HepG2 (cell line): ENCODE measurements around the gene TBC1D10B. TPM values are rescaled to one million over a fixed set of nuclear protein-coding genes. Genes with fewer than 3 reads are reported as not detected.

Experiments used
- AHDC1 ChIP-seq: sonication (generic); formaldehyde crosslinking; IDR thresholded peaks from 2 replicates; pipeline ENCODE4 v1.5.1; 2020; ENCODE audit warnings: mild to moderate bottlenecking, missing genetic modification reagents, borderline replicate concordance
- ELF1 ChIP-seq: sonication (generic); formaldehyde crosslinking; IDR thresholded peaks from 2 replicates; pipeline ENCODE4 v1.4.0; 2020; ENCODE audit warnings: missing genetic modification reagents
- ELF4 ChIP-seq: sonication (generic); formaldehyde crosslinking; IDR thresholded peaks from 2 replicates; pipeline ENCODE4 v1.5.0; 2020; ENCODE audit warnings: missing genetic modification reagents, mild to moderate bottlenecking, moderate library complexity, borderline replicate concordance
- HDAC6 ChIP-seq: fragments of 200-600 bp; sonication (generic); IDR thresholded peaks from 2 replicates; pipeline ENCODE4 v1.7.0; 2017; ENCODE audit warnings: mild to moderate bottlenecking, antibody characterized with exemption, low read length, low read depth
- JARID2 ChIP-seq: sonication (generic); formaldehyde crosslinking; IDR thresholded peaks from 2 replicates; pipeline ENCODE4 v1.8.1; 2023; ENCODE audit warnings: missing genetic modification reagents, inconsistent platforms; ENCODE audit not compliant: insufficient replicate concordance
- NKX3-1 ChIP-seq: sonication (generic); formaldehyde crosslinking; IDR thresholded peaks from 2 replicates; pipeline ENCODE4 v1.5.0; 2020; ENCODE audit warnings: missing genetic modification reagents
- POLR2A ChIP-seq, 2 experiments: IDR thresholded peaks; 2 replicates each; pipeline ENCODE4 v1.6.1; 2011; ENCODE audit warnings: low read depth in 2 of 2, low read length in 2 of 2, mild to moderate bottlenecking in 1 of 2, moderate library complexity in 1 of 2; ENCODE audit not compliant: insufficient read depth in 1 of 2
- RBAK ChIP-seq: sonication (generic); formaldehyde crosslinking; IDR thresholded peaks from 2 replicates; pipeline ENCODE4 v1.5.1; 2020; ENCODE audit warnings: mild to moderate bottlenecking, missing genetic modification reagents
- RFX1 ChIP-seq: fragments of 450-650 bp; IDR thresholded peaks from 2 replicates; pipeline ENCODE4 v1.6.1; 2017
- SETDB1 ChIP-seq: sonication (generic); formaldehyde crosslinking; IDR thresholded peaks from 2 replicates; pipeline ENCODE4 v1.5.1; 2020; ENCODE audit warnings: missing genetic modification reagents, mild to moderate bottlenecking, borderline replicate concordance
- SIX1 ChIP-seq: sonication (generic); formaldehyde crosslinking; IDR thresholded peaks from 2 replicates; pipeline ENCODE4 v1.4.0; 2020; ENCODE audit warnings: missing genetic modification reagents, borderline replicate concordance
- SP4 ChIP-seq: sonication (generic); formaldehyde crosslinking; IDR thresholded peaks from 2 replicates; pipeline ENCODE4 v1.8.1; 2023; ENCODE audit warnings: mild to moderate bottlenecking, missing genetic modification reagents
- SPEN ChIP-seq: sonication (generic); formaldehyde crosslinking; IDR thresholded peaks from 2 replicates; pipeline ENCODE4 v1.5.1; 2020; ENCODE audit warnings: low read depth, mild to moderate bottlenecking, missing genetic modification reagents
- SRF ChIP-seq: IDR thresholded peaks from 2 replicates; pipeline ENCODE4 v1.6.1; 2011; ENCODE audit warnings: mild to moderate bottlenecking, low read depth, low read length, moderate library complexity
- STAT5B ChIP-seq: sonication (generic); formaldehyde crosslinking; IDR thresholded peaks from 2 replicates; pipeline ENCODE4 v1.4.0; 2020; ENCODE audit warnings: missing genetic modification reagents
- ZFAT ChIP-seq: sonication (generic); formaldehyde crosslinking; conservative IDR thresholded peaks from 2 replicates; pipeline ENCODE4 v1.8.1; 2023; ENCODE audit warnings: missing genetic modification reagents, inconsistent platforms
- ZNF10 ChIP-seq: sonication (generic); formaldehyde crosslinking; IDR thresholded peaks from 2 replicates; pipeline ENCODE4 v1.4.0; 2020; ENCODE audit warnings: mild to moderate bottlenecking, low read depth, missing genetic modification reagents, borderline replicate concordance
- ZNF343 ChIP-seq: sonication (generic); formaldehyde crosslinking; IDR thresholded peaks from 2 replicates; pipeline ENCODE4 v1.4.0; 2020; ENCODE audit warnings: mild to moderate bottlenecking, missing genetic modification reagents
- ZNF510 ChIP-seq: sonication (generic); formaldehyde crosslinking; IDR thresholded peaks from 2 replicates; pipeline ENCODE4 v1.4.0; 2020; ENCODE audit warnings: low read depth, mild to moderate bottlenecking, missing genetic modification reagents
- ZNF713 ChIP-seq: sonication (generic); formaldehyde crosslinking; IDR thresholded peaks from 2 replicates; pipeline ENCODE4 v1.4.0; 2020; ENCODE audit warnings: mild to moderate bottlenecking, missing genetic modification reagents
- ZSCAN22 ChIP-seq: sonication (generic); formaldehyde crosslinking; IDR thresholded peaks from 2 replicates; pipeline ENCODE4 v1.4.0; 2020; ENCODE audit warnings: mild to moderate bottlenecking, missing genetic modification reagents
- polyA plus RNA-seq, 8 experiments: library from polyadenylated mRNA; depleted of rRNA in 3 of 8; stranded (reverse) in 7 of 8; unstranded in 1 of 8; fragments of >200 nt; fragmentation: Illumina TruSeq in 4 of 8; extraction: Trizol in 4 of 8; gene quantifications; 2 replicates each; pipeline versions ENCODE4 v1.2.1 to v1.2.3, GENCODE V29; 2011 to 2016; ENCODE audit warnings: low read depth in 4 of 8, missing spikeins in 1 of 8, mixed read lengths in 1 of 8; ENCODE audit not compliant: insufficient read depth in 1 of 8
- total RNA-seq, 5 experiments: library from RNA; depleted of rRNA; stranded (reverse); fragments of >200 nt; fragmentation: Illumina TruSeq; extraction: Trizol; gene quantifications; 2 replicates each; pipeline ENCODE4 v1.2.3, GENCODE V29; 2016; ENCODE audit warnings: low read depth in 1 of 5
- TF ChIP-seq, protein P1 (sequence below): sonication (generic); formaldehyde crosslinking; IDR thresholded peaks from 2 replicates; pipeline ENCODE4 v1.8.1; 2022; ENCODE audit warnings: low read depth, mild to moderate bottlenecking, missing genetic modification reagents

Gene TBC1D10B
- total and polyA plus RNA-seq, 2 of the 13 experiments (the other 11 are each of a cell fraction or from before 2014, with no cell fraction given), result 15.7 to 24.8 TPM

GRCh38 chr16:30355144-30355953 is 14.9 kb downstream of the TBC1D10B start, which contains the start of gene CD2BP2 (continued):
- no peak for TF ChIP-seq JARID2 (CRISPR knock-in tag)
- peak; percentile 100 for TF ChIP-seq ELF1 (CRISPR knock-in tag)
- 0 out of 2 replicates have a peak, but pooled peaks have one; percentile 1 for TF ChIP-seq SRF
- peak; percentile 89 for TF ChIP-seq SP4 (CRISPR knock-in tag)
- peak; percentile 100 for TF ChIP-seq ELF4 (CRISPR knock-in tag)
- peak; percentile 80; the same call in 1 of the 2 replicates for TF ChIP-seq NKX3-1
- no peak; the same call in 1 of the 2 replicates for TF ChIP-seq ZNF343 (CRISPR knock-in tag)
- TF ChIP-seq ZNF510 (CRISPR knock-in tag), result peak; percentile 97
- no peak for TF ChIP-seq RFX1
- no peak for TF ChIP-seq HDAC6
- peak; percentile 32; the same call in 1 of the 2 replicates for TF ChIP-seq ZFAT (CRISPR knock-in tag)
- TF ChIP-seq ZNF10, result no peak
- no peak for TF ChIP-seq SETDB1
- TF ChIP-seq SPEN (CRISPR knock-in tag), result peak; percentile 95
- TF ChIP-seq SIX1, result no peak
- TF ChIP-seq AHDC1 (CRISPR knock-in tag), result peak; percentile 62; the same call in 1 of the 2 replicates
- TF ChIP-seq, protein P1, sequence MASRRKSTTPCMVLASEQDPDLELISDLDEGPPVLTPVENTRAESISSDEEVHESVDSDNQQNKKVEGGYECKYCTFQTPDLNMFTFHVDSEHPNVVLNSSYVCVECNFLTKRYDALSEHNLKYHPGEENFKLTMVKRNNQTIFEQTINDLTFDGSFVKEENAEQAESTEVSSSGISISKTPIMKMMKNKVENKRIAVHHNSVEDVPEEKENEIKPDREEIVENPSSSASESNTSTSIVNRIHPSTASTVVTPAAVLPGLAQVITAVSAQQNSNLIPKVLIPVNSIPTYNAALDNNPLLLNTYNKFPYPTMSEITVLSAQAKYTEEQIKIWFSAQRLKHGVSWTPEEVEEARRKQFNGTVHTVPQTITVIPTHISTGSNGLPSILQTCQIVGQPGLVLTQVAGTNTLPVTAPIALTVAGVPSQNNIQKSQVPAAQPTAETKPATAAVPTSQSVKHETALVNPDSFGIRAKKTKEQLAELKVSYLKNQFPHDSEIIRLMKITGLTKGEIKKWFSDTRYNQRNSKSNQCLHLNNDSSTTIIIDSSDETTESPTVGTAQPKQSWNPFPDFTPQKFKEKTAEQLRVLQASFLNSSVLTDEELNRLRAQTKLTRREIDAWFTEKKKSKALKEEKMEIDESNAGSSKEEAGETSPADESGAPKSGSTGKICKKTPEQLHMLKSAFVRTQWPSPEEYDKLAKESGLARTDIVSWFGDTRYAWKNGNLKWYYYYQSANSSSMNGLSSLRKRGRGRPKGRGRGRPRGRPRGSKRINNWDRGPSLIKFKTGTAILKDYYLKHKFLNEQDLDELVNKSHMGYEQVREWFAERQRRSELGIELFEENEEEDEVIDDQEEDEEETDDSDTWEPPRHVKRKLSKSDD (CRISPR knock-in tag), result peak; percentile 92
- TF ChIP-seq POLR2A (IDR thresholded peaks at IDR 0.05; ENCODE audit: insufficient read depth in 1 of 2, low read depth in 2 of 2, low read length in 2 of 2), result peak; percentile 58 to 60; a peak in 2 of 4 replicates
- TF ChIP-seq RBAK (CRISPR knock-in tag), result peak; percentile 13; the same call in 1 of the 2 replicates
- TF ChIP-seq ZNF713, result no peak
- TF ChIP-seq STAT5B, result peak; percentile 3; the same call in 1 of the 2 replicates
- peak; percentile 76; the same call in 1 of the 2 replicates for TF ChIP-seq ZSCAN22 (CRISPR knock-in tag)
